GM13976 (cell line): ENCODE measurements around the gene CELSR2.
"Not testable (repeated sequence)": the region's sequence is repeated elsewhere in the genome, so short reads cannot be mapped to it uniquely, and the experiment has no call there.

Experiments used
- DNase-seq: peaks from one replicate; pipeline ENCODE4 v3.0.0; 2012; ENCODE audit warnings: low spot score
- in situ Hi-C: fragments of 300-500 bp; cut with MboI; formaldehyde crosslinking; loops from one replicate; pipeline ENCODE4 v1.12.0; 2022; ENCODE audit warnings: low sequenced_read_pairs, mixed read lengths, inconsistent platforms; ENCODE audit not compliant: unreplicated experiment
- TF ChIP-seq, protein P1 (sequence below): IDR thresholded peaks from 2 replicates; pipeline ENCODE4 v1.5.1; 2012; ENCODE audit warnings: borderline replicate concordance, mild to moderate bottlenecking; ENCODE audit not compliant: insufficient read depth; ENCODE audit errors: extremely low read depth, missing control alignments, control extremely low read depth

Gene CELSR2

DNA sequence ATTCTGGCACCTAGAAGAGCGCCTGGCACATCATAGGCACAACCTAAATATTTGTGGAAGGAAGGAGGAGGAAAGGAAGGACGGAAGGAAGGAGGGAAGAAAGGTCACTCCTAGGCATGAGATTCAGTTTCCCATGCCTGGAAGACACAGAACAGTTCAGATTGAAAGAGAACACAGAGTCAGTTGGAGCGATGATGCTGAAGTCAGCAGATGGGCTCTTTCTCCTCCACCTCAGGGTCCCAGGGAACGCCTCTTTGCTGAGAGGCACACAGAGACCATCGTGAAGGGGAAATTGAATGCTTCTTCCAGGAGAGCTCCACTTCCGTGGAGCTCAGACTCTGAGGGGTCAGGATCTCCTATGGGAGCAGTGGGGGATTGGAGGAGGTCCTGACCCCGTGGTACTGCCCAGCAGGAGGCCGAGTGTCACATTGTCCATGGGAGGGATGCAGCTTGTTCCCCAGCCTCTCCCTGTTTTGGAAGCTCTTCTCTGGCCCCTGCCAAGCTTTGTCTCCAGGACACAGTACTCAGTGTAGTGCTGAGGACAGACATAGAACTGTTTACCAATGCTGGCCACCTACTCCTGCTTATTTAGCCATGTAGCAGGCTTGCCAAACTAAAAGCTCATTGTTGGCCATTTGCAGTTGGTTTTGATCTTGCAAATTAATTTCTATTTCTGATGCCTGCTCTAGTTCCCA lies 55.0 kb downstream of the CELSR2 start:
- in situ Hi-C loops = no loop called here
- TF ChIP-seq, protein P1, sequence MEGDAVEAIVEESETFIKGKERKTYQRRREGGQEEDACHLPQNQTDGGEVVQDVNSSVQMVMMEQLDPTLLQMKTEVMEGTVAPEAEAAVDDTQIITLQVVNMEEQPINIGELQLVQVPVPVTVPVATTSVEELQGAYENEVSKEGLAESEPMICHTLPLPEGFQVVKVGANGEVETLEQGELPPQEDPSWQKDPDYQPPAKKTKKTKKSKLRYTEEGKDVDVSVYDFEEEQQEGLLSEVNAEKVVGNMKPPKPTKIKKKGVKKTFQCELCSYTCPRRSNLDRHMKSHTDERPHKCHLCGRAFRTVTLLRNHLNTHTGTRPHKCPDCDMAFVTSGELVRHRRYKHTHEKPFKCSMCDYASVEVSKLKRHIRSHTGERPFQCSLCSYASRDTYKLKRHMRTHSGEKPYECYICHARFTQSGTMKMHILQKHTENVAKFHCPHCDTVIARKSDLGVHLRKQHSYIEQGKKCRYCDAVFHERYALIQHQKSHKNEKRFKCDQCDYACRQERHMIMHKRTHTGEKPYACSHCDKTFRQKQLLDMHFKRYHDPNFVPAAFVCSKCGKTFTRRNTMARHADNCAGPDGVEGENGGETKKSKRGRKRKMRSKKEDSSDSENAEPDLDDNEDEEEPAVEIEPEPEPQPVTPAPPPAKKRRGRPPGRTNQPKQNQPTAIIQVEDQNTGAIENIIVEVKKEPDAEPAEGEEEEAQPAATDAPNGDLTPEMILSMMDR = no peak
- DNase-seq = no peak

DNA sequence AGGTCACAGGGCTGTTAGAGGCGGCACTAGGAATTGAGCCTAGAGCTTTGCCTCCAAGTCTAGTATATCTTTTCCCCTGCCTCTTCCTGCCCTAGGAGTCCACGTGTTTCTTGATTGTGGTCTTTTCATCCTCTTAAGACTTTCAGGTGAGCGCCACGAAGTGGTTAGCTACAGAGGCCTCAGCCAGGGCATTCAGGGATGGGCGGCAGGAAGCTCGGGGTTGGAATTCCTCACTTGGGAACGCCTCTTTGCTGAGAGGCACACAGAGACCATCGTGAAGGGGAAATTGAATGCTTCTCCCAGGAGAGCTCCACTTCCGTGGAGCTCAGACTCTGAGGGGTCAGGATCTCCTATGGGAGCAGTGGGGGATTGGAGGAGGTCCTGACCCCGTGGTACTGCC lies 56.7 kb downstream of the CELSR2 start:
- in situ Hi-C loops, DNase-seq: not testable (repeated sequence)

DNA sequence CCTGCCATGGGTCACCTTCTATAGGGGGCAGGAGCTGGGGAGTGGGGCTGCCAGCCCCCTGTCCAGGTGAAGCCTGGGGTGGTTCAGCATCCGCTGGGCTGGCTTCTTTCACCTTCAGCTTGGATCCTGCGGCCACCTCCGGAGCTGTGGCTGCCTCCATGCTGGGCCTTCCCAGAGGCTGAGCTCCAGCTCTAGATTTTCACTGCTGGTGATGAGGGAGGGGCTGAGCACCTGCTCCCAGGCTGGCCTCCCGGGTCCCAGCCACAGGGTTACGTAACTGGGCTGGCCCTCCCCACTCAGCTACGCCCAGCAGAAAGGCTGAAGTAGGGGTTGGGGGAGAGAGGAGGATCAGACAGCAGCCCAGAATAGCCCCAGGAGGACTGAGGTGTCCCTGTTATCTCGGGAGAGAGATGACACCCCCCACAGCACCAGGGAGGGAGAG lies 57.5 kb downstream of the CELSR2 start, which contains the start of gene MYBPHL:
MYBPHL (minus strand) TSS at position 180 of the 442 bp plus-strand sequence; CDS start at position 160, 20 bp downstream.
- no peak for DNase-seq
- in situ Hi-C loops = no loop called here
- TF ChIP-seq, protein P1 = no peak

DNA sequence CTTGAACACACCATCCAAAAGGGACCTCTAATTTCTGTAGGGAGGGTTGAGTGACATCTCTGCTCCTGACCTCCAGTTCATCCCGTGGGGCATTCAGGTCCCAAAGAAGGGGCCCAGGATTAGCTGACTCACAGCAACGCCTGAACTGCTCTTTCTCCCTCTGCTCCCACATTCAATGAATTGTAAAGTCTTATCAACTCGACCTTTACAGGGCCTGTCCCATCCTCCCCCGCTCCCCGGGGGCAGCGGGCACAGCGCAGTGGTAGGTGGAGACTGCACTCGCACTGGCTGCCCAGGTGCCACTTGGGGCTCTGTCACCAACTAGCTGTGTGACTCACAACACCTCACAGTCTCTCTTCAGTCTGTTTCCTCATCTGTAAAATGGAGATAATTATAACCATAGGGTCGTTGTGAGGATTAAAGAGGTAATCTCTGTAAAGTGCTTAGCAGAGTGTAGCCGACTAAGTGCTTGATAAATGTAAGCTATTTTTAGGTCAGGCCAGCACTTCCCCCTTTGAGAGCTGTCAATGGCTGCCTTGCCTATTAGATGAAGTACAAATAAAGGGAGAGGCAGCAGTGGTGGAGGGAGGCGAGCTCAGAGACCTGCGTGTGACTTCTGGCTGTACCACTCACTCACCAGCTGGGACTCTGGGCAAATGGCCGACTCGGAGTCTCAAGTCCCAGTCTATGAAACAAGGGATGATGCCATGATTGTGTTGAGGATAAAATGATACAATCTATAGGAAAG lies 58.1 kb downstream of the CELSR2 start:
- TF ChIP-seq, protein P1 = no peak
- DNase-seq = no peak
- in situ Hi-C loops = no loop called here

DNA sequence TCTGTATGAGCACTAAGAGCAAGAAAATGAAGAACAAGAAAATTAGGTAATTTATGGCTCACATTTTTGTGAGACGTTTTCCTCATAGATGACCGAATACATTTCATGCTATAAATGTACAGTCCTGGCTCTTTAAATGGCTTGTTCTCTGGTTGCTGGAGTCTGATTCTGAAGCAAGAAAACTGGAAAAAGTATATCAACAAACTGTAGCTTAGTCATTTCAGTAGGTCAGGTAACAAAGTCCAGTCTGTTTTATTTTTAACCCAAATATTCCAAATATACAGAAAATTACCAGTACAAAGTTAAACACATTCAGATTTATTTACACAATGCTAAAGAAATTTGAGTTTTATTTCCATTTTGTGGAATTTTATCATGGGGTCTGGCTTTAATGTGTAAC lies 60.0 kb downstream of the CELSR2 start:
- in situ Hi-C loops = no loop called here
- TF ChIP-seq, protein P1 = no peak
- DNase-seq = no peak

DNA sequence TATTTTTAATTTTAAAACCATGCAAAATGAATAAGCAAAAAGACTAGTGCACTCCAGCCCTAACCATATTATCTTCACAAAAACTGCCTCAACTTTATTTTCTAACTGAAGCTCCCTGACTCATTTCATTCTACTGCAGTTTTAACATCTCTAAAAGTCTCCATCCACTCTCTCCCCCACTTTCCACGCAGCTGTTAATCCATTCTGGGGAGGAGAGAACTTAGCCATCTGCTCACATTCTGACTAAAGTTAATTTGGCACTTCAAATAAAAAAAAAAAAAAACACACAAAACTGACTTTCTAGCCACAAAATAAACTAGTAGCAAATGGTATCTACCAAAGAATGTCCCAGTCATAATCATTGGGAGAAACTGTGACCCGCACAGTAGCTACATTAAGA lies 62.9 kb downstream of the CELSR2 start:
- TF ChIP-seq, protein P1 = no peak
- in situ Hi-C loops = no loop called here
- no peak for DNase-seq
